HL-60 (cell line): ENCODE measurements around the gene EEF1A2.

ENCODE experiments used
- GABPA ChIP-seq: IDR thresholded peaks from 2 replicates; pipeline ENCODE4 v1.6.1; 2012; ENCODE audit warnings: low read depth
- POLR2AphosphoS5 ChIP-seq: IDR thresholded peaks from 2 replicates; pipeline ENCODE4 v1.6.1; 2012; ENCODE audit warnings: low read depth
- SPI1 ChIP-seq: IDR thresholded peaks from 2 replicates; pipeline ENCODE4 v1.6.1; 2012; ENCODE audit warnings: low read depth, mild to moderate bottlenecking, borderline replicate concordance
- TF ChIP-seq, protein P1 (sequence below): IDR thresholded peaks from one replicate; pipeline ENCODE4 v1.5.1; 2011; ENCODE audit warnings: low read length, control low read depth, inconsistent platforms; ENCODE audit not compliant: insufficient read depth
- TF ChIP-seq, protein P2 (sequence below): IDR thresholded peaks from 2 replicates; pipeline ENCODE4 v1.6.1; 2012; ENCODE audit warnings: low read depth; ENCODE audit not compliant: insufficient replicate concordance

DNA sequence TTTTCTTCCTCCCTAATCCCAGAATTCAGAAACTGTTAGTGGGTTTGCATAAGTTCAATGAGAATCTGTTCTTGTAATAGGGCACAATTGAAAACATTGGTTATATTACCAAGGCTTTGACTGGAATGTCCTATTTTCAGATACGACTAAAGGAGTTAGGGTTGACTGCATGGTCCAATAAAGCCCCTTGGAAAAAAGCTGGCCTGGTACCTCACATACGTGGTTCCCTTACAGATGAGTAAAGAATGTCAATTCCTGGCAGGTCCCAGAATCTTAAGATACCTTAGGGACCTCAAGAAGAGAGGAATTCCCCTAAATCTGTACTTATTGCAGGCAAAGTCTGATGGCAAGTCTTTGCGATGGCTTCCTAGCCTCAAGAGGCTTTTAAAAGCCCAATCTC lies 26.3 kb upstream of the EEF1A2 start:
- TF ChIP-seq, protein P1, sequence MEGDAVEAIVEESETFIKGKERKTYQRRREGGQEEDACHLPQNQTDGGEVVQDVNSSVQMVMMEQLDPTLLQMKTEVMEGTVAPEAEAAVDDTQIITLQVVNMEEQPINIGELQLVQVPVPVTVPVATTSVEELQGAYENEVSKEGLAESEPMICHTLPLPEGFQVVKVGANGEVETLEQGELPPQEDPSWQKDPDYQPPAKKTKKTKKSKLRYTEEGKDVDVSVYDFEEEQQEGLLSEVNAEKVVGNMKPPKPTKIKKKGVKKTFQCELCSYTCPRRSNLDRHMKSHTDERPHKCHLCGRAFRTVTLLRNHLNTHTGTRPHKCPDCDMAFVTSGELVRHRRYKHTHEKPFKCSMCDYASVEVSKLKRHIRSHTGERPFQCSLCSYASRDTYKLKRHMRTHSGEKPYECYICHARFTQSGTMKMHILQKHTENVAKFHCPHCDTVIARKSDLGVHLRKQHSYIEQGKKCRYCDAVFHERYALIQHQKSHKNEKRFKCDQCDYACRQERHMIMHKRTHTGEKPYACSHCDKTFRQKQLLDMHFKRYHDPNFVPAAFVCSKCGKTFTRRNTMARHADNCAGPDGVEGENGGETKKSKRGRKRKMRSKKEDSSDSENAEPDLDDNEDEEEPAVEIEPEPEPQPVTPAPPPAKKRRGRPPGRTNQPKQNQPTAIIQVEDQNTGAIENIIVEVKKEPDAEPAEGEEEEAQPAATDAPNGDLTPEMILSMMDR: no peak
- TF ChIP-seq, protein P2, sequence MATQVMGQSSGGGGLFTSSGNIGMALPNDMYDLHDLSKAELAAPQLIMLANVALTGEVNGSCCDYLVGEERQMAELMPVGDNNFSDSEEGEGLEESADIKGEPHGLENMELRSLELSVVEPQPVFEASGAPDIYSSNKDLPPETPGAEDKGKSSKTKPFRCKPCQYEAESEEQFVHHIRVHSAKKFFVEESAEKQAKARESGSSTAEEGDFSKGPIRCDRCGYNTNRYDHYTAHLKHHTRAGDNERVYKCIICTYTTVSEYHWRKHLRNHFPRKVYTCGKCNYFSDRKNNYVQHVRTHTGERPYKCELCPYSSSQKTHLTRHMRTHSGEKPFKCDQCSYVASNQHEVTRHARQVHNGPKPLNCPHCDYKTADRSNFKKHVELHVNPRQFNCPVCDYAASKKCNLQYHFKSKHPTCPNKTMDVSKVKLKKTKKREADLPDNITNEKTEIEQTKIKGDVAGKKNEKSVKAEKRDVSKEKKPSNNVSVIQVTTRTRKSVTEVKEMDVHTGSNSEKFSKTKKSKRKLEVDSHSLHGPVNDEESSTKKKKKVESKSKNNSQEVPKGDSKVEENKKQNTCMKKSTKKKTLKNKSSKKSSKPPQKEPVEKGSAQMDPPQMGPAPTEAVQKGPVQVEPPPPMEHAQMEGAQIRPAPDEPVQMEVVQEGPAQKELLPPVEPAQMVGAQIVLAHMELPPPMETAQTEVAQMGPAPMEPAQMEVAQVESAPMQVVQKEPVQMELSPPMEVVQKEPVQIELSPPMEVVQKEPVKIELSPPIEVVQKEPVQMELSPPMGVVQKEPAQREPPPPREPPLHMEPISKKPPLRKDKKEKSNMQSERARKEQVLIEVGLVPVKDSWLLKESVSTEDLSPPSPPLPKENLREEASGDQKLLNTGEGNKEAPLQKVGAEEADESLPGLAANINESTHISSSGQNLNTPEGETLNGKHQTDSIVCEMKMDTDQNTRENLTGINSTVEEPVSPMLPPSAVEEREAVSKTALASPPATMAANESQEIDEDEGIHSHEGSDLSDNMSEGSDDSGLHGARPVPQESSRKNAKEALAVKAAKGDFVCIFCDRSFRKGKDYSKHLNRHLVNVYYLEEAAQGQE: no peak
- TF ChIP-seq SPI1 (no peak), POLR2AphosphoS5 (no peak), GABPA (no peak)
